Suppressor macrophage treated with lipopolysaccharide for 1 hour (primary cell): ENCODE results near the gene PAFAH1B2.
A peak's percentile ranks its signal among the peaks of the same experiment; 100 is the strongest.
"Not testable (repeated sequence)": the region's sequence is repeated elsewhere in the genome, so short reads cannot be mapped to it uniquely, and the experiment has no call there.

Source experiments
- DNase-seq, 3 donors: peaks; one replicate each; pipeline ENCODE4 v3.0.0-alpha.2; 2020 to 2022

PAFAH1B2 gene

DNA sequence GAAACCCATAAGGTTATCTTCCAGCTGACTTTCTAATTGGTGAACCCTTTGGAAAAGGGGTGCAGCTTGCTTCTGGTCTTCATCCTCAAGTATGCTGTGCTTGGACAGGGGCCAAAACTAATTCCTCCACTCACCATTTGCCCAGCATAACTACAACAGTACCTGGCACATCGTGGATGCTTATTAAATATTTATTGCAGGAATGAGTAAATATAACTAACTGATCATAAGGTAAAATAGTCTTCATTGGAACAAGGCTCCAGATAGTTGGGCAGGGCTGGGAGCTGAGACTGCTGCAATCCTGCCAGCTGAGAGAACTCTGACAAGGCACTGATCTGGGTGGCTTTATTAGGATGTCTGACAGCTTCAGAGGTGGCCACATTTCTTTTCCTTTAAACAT lies 32.1 kb downstream of the PAFAH1B2 start:
- no peak for DNase-seq

DNA sequence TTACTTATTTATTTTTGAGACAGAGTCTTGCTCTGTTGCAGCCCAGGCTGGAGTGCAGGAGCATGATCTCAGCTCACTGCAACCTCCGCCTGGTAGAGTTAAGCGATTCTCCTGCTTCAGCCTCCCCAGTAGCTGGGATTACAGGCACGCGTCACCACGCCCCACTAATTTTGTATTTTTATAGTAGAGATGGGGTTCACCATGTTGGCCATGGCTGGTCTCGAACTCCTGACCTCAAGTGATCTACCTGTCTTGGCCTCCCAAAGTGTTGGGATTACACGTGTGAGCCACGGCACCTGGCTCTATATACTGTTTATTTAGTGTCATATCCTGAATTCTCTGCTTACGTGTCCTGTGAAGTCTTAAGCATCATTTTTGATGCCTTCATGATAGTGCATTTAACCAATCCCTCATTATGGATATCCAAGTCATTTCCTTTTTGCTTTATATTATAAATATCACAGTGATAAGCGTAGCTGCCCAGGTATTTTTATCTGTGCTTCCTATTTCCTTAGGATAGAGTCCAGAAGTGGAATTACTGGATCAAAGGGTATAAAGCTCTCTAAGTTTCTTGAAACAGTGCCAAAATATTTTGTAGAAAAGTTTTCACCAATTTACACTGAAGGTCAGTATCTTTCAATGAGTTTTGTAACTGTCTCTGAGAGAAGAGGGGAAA lies 33.6 kb downstream of the PAFAH1B2 start:
- no peak for DNase-seq

DNA sequence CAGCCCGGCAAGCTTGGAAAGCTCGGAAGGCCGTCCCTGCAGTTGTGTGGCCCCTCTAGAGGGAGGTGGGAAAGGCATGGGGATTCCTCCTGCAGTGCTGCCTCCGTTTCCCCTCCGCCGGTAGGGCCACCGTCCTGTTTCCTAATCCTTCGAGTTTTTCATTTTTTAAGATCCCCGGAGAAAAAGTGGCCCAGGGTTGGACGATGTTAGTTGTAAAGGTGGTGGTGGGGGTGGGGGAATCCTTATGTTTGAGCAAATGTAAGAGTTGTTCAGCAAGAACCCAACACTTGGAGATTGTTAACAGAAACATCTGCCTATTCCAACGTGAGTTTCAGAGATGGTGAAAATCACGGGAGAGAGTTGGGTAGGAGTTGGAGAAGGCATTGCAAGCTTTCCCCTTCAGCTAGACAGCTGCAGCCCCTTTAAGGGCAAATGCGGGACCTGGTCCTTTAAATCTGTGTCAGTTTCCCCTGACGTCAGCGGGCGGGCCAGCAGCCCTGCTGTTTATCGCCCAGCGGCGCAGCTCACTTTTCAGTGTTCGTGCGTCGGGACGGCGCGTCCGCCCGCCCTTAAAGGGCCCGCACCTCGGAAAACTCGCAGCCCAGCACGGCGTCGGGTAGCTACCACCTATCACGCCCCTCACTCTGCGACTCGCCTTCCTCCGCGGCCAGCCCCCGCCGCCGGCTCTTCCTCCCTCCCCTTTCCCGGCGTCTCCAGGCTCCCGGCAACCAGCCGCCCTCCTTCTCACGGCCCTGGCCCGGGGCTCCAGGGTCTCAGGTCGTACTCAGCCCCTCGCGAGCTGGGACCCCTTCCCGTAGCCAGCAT lies 34.3 kb downstream of the PAFAH1B2 start, which contains the start of gene SIDT2:
Gene SIDT2 (plus strand): TSS at position 534 of the 825 bp plus-strand sequence. CDS start 521 bp downstream, outside the sequence.
- peak; percentile 91 to 94 (median 92) for DNase-seq

DNA sequence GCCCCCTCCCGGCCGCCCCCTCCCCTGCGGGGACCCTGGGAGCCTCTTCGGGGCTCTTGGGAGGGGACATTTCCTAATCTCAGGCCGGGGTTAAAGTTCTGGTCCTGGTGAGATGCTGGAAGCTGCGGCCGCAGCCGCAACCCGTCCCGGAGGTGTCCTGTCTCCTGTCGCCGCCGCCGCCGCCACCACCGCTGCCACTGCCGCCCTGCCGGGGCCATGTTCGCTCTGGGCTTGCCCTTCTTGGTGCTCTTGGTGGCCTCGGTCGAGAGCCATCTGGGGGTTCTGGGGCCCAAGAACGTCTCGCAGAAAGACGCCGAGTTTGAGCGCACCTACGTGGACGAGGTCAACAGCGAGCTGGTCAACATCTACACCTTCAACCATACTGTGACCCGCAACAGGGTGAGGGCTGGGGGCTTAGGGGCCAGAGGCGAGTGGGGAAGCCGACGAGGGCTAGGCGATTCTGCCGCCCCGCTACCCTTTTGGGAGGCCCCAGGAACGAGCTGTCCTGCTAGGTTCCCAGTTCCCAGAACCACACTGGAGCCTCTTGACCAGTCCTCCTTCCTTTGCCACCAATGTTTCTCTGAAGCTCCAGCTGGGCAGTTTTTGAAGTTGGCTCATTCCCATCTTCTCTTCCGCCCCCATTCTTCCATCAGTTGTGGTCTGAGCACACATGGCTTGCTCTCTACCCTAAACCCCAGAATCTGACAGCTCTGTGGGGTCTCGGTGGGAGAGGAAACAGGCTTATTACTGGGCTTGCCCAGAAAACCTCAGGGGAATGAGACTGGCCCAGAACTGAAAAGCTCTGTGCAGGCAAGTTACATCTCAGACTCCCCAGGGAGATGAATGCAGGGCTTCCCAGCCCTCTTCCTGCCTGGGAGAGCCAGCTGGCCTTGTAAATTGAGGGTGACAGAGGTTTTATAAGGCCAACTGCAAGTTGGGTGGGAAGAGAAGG lies 35.2 kb downstream of the PAFAH1B2 start:
- peak; percentile 25 to 55 (median 28) for DNase-seq

DNA sequence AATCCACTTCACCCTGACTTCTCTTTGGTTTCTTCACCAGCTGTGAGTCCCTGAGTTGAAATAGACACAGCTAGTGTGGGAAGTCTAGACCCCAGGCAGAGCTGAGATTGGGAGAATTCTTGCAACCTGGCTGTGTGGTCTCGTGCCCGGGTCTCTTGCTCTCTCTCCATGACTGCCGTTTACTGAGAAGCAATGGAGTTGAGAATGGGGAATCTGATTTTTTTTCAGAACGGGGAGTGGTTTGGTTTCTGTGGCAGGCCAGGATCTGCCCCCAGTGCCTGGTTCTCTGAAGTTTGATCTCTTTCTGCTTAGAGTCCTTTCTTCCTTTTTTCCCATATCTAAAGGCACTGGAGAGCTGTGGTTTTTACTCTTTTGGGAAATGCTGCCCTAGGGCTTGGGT lies 35.9 kb downstream of the PAFAH1B2 start:
- DNase-seq = peak; percentile 49 to 51 (median 49)

DNA sequence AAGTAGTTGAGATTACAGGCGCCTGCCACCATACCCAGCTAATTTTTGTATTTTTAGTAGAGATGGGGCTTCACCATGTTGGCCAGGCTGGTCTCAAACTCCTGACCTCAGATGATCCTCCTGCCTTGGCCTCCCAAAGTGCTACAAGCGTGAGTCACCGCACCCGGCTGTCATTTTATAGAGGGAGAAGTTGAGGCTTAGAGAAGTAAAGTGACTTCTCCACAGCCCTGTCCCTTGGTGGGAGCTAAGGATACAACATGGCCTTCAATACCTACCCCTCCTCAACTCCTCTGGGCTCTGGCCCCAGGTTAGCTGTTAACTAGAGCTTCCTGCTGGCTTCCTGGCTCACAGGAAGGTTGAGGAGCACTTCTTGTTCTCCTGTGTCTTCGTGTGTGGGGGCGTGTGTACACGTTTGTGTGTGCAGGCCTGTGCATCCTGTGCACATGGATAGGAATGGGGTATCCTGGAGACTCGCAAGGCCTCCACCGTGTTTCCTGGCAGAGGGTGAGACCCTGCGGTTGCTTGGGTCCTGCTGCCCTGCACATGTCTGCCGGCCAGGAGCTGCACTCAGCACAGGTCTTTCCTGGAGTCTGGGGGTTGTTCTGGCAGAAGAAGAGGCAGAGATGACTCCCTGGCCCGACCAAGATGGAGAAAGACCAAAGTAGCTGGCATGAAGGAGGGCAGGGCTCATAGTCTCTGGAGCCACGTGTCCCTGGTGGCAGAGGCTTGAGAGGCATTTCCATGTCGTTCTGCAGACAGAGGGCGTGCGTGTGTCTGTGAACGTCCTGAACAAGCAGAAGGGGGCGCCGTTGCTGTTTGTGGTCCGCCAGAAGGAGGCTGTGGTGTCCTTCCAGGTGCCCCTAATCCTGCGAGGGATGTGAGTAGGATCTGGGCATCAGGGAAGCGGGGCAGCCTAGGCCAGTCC lies 36.8 kb downstream of the PAFAH1B2 start:
- peak; percentile 83 to 85 (median 85) for DNase-seq

DNA sequence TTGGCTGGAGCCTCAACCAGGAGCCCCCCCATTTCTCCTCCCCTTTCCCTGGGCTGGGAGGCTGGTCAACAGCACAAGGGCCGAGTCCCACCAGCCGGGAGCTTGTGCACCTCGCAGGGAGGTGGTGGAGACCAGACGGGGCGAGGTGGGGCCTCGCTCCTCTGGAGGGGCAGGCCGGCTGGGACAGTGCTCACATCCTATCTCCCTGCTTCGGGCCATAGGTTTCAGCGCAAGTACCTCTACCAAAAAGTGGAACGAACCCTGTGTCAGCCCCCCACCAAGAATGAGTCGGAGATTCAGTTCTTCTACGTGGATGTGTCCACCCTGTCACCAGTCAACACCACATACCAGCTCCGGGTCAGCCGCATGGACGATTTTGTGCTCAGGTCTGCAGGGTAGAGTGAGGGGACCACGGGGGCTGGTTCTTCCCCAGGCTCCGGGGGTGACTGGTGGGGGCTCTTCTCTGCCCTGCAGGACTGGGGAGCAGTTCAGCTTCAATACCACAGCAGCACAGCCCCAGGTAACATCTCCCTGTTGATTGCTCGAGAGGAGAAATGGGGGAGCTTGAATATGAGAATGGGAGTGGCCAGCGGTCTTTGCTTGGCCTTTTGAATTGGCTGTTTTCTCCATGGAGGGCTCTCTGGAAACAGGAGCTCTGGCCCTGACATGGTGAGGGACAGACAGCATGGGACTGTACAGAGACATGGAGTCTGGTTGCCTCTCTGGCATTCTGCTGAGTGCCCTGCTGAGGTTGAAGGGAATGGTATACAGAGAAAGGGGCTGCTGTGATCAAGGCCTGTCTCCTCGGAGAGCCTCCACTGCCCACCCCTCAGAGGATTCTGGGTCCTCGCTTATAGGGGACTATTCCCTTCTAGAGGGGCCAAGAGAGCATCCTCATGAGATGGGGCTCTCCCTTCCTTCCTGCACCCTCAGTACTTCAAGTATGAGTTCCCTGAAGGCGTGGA lies 37.8 kb downstream of the PAFAH1B2 start:
- DNase-seq = no peak

DNA sequence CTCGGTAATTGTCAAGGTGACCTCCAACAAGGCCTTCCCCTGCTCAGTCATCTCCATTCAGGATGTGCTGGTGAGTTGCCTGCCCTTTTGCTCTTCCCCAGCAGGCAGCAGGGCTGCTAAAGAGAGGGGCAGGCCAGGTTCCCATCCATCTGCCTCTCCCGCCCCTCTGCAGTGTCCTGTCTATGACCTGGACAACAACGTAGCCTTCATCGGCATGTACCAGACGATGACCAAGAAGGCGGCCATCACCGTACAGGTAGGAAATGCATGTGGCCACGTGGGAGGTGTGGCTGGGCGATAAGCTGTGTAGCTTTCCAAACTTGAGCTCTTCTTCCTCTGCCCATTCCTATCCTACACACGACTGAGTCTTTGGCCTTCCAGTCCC lies 38.5 kb downstream of the PAFAH1B2 start:
- no peak for DNase-seq

DNA sequence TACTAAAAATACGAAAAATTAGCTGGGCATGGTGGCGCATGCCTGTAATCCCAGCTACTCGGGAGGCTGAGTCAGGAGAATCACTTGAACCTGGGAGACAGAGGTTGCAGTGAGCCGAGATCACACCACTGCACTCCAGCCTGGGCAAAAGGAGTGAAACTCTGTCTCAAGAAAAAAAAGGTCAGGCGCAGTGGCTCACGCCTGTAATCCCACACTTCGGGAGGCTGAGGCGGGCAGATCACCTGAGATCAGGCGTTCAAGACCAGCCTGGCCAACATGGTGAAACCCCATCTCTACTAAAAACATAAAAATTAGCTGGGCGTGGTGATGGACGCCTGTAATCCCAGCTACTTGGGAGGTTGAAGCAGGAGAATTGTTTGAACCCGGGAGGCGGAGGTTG lies 39.1 kb downstream of the PAFAH1B2 start:
- DNase-seq = not testable (repeated sequence)

DNA sequence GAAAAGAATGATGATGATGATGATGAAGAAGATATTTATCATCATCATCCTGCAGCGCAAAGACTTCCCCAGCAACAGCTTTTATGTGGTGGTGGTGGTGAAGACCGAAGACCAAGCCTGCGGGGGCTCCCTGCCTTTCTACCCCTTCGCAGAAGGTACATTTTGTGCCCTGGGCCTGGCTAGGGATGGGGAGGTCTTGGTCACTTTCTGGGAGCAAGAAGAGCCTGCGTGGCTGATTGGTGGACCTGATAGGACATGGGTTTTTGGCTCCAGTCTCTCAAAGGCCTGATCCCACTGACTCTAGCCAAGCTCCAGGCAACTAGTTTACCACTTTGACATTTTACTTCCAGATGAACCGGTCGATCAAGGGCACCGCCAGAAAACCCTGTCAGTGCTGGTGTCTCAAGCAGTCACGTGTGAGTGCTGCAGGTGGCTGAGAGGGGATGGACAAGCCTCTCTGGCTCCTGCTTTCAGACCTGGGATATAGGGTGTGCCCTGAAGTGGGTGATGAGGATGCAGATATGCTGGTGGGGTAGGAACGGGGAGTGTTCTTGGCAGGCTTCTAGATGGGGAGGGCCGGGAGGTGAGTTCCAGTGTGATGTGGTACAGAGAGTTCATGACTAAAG lies 39.8 kb downstream of the PAFAH1B2 start:
- no peak for DNase-seq

DNA sequence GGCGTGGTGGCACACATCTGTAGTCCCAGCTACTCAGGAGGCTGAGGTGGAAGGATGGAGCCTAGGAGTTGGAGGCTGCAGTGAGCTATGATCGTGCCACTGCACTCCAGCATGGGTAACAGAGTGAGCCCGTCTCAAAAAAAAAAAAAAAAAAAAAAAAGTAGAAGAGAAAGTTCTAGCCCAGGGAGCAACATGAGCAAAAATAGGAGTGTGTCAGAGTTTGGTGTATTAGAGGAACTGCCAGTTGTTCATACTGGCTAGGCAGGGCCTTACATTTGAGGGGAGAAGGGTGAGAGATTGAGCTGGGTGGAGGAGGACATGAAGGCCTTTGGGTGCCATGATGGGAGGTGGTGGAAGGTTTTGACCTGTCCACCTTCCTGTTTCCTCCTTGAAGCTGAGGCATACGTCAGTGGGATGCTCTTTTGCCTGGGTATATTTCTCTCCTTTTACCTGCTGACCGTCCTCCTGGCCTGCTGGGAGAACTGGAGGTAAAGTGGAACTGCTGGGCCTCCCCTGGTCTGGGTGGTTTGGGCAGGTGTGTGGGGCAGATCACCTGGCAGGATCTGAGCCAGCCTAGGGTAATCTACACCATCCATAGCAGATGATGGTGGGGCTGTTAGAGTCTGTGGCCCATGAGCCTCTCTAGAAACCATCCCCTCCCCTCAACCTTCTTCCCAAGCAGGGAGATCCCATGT lies 41.8 kb downstream of the PAFAH1B2 start:
- peak; percentile 52 to 85 (median 79) for DNase-seq

DNA sequence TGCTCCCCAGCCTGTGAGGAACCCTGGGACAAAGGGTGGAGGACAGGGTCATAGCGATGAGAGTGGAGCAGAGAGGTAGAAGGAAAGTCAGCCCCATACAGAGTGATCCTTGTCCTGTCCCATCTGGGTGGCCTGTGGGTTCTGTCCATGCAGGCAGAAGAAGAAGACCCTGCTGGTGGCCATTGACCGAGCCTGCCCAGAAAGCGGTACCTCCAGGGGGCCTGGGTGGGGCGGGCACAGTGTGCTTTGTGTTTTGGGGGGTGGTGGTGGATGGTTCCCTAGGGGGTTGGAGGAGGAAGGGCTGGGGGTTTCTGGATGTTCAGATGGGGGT lies 42.3 kb downstream of the PAFAH1B2 start:
- no peak for DNase-seq

DNA sequence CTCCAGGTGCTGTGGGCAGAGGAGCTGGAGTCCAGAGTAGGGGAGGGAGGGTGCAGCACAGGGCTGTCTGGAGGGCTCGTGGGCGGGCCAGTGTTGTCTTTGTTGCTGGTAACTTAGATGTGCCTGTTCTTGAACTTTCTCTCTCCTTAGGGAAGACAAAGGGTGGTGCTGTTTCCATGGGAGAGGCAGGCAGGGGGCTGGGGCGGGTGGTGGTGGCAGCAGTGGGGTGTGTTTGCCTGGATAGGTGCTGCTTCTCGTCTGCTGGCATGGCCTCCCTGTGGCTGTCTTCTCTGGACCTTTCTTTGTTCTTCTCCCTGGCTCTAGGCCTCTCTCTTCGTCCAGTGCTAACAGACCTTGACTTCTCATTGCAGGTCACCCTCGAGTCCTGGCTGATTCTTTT lies 42.9 kb downstream of the PAFAH1B2 start:
- no peak for DNase-seq

DNA sequence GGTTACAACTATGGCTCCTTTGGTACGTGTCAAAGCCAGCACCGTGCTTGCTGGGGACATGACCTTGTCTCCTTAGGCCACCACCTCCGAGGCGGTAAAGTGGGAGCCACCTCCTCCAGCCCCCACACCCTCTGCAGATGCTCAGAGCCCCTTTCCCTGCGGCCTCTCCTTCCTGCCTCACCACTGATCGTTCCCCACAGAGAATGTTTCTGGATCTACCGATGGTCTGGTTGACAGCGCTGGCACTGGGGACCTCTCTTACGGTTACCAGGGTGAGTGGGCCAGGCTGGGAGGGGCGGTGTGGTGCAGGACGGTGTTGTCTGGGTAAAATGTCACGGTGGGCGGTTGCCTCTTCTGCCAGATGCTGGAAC lies 43.3 kb downstream of the PAFAH1B2 start:
- no peak for DNase-seq

DNA sequence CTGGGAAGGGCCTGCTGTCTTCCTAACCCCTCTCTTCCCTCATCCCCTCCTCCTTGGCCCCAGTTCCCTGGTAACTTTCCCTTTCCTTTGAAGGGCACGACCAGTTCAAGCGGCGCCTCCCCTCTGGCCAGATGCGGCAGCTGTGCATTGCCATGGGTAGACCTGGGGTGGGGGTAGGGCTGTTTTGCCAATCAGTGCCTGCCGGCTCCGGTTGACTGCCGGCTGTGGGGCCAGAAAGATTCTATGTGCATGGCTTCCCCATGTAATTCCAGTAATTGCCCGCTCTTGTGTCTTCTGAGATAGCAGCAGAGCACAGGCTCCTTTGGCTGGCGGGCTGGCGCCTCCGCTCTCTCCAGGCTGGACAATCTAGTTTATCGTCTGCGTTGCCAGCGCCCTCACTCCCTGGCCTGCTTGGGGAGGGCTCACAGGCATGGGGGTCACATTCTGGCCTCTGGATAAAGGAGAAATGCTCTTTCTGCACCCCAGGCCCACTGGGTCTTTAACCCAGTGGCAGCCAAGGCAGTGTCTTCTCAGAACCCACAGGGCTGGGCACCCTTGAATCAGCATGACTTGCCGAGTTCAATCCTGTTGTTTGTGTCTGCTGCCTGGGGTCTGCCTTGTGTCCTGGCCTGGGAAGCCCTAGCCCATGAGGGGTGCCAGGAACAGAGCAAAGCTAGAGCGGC lies 43.9 kb downstream of the PAFAH1B2 start:
- DNase-seq = no peak

DNA sequence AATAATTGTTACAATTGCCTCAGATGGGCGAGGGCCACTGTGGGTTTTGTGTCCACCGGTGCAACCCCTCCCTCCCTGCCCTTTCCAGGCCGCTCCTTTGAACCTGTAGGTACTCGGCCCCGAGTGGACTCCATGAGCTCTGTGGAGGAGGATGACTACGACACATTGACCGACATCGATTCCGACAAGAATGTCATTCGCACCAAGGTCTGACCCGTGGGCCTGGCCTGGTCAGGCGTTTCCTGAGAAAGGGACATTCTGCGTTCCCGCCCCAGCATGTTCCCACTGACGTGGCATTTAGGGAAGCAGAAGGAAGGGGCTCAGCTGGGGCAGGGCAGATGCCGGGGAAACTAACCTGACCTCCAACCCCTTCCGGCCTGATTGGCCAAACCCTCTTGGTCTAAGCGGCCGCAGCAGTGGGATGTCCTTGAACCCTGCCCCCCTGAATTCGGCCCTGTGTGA lies 44.6 kb downstream of the PAFAH1B2 start:
- peak; percentile 72 to 79 (median 75) for DNase-seq

DNA sequence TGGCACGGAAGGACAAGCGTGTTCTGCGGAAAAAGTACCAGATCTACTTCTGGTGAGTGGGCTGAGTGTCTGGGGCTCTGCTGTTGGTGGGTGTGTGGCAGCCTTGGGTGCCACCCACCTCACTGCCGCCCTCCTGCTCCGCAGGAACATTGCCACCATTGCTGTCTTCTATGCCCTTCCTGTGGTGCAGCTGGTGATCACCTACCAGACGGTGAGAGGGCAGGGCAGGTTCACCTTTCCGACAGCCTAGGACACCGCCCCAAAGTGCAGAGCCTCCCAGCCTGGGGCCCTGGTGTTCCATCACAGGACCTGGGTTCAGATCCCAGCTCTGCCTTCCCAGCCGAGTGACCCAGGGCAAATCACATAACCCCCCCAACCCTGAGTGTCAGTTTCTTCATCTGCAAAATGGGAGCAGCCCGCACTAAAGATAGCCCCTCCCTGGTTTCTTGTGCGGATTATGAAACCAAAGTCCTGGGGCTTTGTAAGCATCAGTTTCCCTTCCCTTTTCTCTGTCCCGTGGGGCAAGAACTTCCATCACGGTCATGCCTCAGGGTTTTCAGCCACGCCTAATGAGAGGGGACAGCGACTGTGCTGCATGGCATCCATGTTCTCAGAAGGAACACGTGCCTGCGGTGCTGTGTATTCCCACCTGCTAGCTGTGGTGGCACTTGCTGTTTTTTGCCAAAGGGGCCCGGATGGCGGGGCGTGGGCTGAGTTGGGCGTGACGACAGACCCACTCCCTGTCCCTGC lies 45.3 kb downstream of the PAFAH1B2 start:
- DNase-seq = peak; percentile 91 to 97 (median 96)

DNA sequence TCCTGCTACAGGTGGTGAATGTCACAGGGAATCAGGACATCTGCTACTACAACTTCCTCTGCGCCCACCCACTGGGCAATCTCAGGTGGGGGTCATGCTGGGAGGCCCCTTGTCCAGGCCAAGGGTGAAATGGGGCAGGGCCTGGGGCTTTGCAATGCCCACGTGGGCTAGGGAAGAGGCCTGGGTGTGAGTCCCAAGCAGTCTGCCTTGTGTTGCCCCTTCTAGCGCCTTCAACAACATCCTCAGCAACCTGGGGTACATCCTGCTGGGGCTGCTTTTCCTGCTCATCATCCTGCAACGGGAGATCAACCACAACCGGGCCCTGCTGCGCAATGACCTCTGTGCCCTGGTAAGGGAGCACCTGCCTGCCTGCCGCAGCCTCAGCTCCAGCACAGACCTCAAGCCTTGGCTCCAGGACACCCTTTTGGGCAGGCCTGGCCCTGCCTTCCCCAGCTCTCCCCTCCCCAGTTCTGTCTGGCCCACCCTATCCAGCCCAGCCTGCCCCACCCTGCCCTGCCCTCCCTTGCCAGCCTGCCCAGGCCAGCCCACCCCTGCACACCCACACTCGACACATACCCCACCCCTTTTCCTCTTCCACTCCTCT lies 46.0 kb downstream of the PAFAH1B2 start:
- no peak for DNase-seq
